Renal cortex interstitium (tissue), 11 donors: Measurements from ENCODE around the gene KRTAP4-12. TPM values are rescaled to one million over a fixed set of nuclear protein-coding genes. Genes with fewer than 3 reads are reported as not detected.
"Not testable (repeated sequence)": the region's sequence is repeated elsewhere in the genome, so short reads cannot be mapped to it uniquely, and the experiment has no call there.

Experiments used
- DNase-seq, 11 donors: peaks; one replicate each; pipeline ENCODE4 v3.0.0-alpha.2; 2013; ENCODE audit warnings: low read depth in 9 of 11, low spot score in 4 of 11; ENCODE audit errors: extremely low read depth in 1 of 11
- polyA plus RNA-seq, 3 donors: library from polyadenylated mRNA; unstranded; fragments of 120-200 nt; gene quantifications; one replicate each; pipeline ENCODE4 v1.2.1, GENCODE V29; 2013; ENCODE audit not compliant: insufficient read length in 3 of 3

KRTAP4-12 gene
- polyA plus RNA-seq, 3 donors: not detected

DNA sequence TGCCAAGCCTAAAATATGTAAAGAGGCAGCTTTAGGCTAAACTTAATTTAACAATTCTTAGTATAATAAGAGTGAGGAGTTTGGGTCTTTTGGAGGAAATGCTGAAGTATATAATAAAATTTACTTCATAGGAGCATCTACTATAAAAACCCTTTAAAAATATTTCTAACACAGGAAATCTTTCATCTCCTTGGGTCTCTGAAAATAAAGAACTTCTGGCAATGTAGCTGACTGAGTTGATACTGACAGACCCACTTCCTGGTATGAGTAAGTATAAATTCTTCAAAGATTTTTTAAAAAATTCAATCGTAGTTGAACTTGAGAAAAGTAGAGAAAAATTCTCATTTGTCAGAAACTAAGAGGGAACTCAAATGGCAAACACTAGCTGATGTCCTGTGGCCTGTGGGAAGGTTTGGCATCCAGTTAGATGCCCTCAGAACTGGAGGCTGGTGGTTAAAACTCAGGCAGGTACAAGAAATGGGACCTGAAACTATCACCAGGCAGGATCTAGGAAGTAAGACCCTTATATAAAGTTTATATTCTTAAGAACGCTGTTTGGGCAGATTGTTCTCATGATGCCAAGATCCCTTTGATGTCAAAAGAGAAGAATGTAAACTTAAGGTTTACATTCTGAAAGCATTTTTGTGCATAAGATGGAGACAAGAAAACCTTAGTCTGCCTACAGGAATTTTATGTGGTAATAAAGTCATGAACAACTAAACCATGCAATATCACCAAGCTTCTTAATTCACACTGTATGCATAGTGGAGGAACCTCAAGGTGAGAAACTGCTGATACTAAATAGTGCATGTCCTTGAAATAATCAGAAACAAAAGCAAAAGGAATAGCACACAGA, 10.1 kb upstream of the KRTAP4-12 start:
- DNase-seq: no peak

GRCh38 chr17:41131979-41132378, 8.0 kb upstream of the KRTAP4-12 start:
- no peak for DNase-seq

GRCh38 chr17:41127371-41127770, 3.4 kb upstream of the KRTAP4-12 start:
- DNase-seq: no peak

DNA sequence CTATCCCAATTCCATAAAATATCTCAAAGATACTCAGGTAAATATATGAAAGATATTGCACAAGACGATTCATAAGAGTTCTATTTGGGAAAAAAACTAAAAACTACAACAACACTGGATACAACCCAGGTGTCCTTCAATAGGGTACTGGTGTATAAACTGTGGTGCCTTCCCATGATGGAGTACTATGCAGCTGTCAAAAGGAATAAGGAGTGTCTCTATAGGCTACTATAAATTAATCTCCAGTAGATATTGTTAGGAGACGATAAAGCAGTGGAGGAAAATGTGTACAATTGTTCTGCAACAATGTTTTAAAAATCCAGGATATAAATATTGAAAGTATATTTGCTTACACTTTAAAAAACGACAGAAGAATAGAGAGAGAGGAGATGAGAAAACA, 2.4 kb upstream of the KRTAP4-12 start:
- no peak for DNase-seq

DNA sequence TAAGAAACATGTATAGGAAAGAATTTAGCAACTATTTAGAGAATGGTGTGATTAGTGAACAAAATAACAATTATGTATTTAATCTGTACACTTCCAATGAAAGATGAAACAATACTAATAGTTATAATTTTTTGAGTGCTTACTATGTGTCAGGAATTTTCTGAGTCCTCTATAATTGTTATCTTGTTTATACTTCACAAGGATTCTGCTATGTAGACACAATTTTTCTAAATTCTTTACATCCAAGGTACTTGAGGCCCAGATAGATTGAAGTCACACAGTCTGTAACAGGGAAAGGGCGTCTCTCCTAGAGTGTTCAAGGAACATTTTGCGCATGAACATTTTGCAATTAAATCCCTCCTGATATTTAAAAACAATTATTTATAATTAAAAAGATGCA, 1.1 kb upstream of the KRTAP4-12 start:
- DNase-seq: no peak

DNA sequence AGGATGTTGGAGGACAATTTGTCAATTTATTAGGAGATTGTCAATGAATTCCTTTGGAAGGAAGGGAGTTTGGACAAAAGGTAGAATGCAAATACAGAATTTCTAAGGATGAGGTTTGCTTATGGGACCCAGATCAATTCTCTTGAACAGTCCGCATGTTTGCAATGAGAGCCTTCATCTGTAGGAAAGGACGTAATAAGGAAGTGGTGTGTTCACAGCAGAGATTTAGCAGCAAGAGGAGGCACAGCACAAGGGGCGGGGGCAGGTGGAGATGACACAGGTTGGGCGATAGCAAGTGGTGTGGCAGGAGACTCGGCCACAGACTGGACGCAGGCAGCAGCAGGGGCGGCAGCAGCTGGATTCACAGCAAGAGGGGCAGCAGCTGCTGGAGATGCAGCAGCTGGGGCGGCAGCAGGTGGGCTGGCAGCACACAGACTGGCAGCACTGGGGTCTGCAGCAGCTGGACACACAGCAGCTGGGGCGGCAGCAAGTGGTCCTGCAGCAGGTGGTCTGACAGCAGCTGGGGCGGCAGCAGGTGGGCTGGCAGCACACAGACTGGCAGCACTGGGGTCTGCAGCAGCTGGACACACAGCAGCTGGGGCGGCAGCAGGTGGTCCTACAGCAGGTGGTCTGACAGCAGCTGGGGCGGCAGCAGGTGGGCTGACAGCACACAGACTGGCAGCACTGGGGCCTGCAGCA, 541 bp downstream of the KRTAP4-12 start:
- not testable (repeated sequence) for DNase-seq

- no peak for DNase-seq
These were observed 2.2 kb downstream of the KRTAP4-12 start for GRCh38 chr17:41121742-41122141.

- DNase-seq: not testable (repeated sequence)
These were observed 4.0 kb downstream of the KRTAP4-12 start for GRCh38 chr17:41119696-41120690.

GRCh38 chr17:41118721-41119120, 5.3 kb downstream of the KRTAP4-12 start:
- no peak for DNase-seq

- DNase-seq: not testable (repeated sequence)
These were observed 6.1 kb downstream of the KRTAP4-12 start, which contains the start of gene KRTAP4-11 for GRCh38 chr17:41117846-41118386. TSS of gene KRTAP4-11 (minus strand) at chr17:41118373. CDS start at chr17:41118315, 58 bp downstream.

DNA sequence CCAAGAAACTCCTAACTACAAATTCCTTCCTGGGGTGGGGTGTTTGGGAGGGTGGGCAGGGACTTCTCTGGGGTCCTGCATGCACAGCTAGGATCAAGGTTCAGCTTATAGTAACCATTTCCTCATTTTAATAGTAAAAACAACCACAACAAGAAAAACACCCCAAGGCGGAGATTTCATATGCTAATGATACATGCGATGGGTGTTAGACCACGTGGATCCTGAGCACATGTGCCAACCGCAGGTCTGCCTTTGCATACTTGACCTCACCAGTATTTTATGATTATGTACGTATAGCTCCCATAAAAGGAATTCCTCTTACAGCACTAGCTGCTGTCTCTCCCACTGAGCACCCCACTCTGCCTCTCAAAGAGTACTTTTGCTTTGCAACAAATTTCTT, 7.7 kb downstream of the KRTAP4-12 start:
- DNase-seq: no peak

- no peak for DNase-seq
These were observed 12.7 kb downstream of the KRTAP4-12 start for GRCh38 chr17:41111151-41111885.

GRCh38 chr17:41108728-41109386, 15.1 kb downstream of the KRTAP4-12 start:
- not testable (repeated sequence) for DNase-seq

GRCh38 chr17:41107941-41108450, 16.0 kb downstream of the KRTAP4-12 start:
- DNase-seq: no peak

- DNase-seq: not testable (repeated sequence)
These were observed 18.6 kb downstream of the KRTAP4-12 start, which contains the start of gene KRTAP4-9 for GRCh38 chr17:41105347-41105746. TSS of gene KRTAP4-9 (plus strand) at chr17:41105389. CDS start at chr17:41105389, 0 bp downstream.

- DNase-seq: not testable (repeated sequence)
These were observed 19.5 kb downstream of the KRTAP4-12 start for GRCh38 chr17:41104386-41105038.

DNA sequence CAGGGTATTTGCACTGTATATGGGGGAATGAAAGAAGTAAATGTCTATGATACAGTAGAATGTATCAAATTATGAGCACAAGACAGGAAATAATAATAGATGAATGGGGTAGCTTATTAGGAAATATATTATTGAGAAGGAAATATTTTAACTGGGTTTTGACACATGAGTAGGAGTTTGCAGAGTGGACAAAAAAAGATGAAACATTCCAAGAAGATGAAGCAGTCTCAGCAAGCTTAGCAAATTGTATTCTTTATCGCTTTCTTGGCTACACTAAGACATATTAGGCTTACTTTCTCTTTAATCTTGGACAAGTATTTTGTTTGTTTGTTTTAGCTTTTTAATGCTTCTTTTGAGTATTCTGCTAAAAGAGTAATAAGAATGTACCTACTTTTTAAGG, 20.1 kb downstream of the KRTAP4-12 start:
- no peak for DNase-seq
